H1 (cell line): ENCODE results near the gene MED28. TPM values are rescaled to one million over a fixed set of nuclear protein-coding genes. Genes with fewer than 3 reads are reported as not detected.

Source experiments
- CTCF ChIA-PET: fragments of 300-600 bp; sonication (Branson Sonifier 250); formaldehyde crosslinking; loops from one replicate; lab custom pipeline; 2021; ENCODE audit not compliant: partially characterized antibody; lab: Charles Lee
- POLR2A ChIA-PET: fragments of 300-600 bp; sonication (Branson Sonifier 250); formaldehyde crosslinking; loops from one replicate; lab custom pipeline; 2021; ENCODE audit warnings: inconsistent platforms; ENCODE audit not compliant: partially characterized antibody; lab: Charles Lee
- DNase-seq, 2 experiments: peaks; one replicate each; pipeline versions ENCODE4 v3.0.0 to v3.0.0-alpha.2; 2010 to 2022; ENCODE audit warnings: low spot score in 2 of 2, low read depth in 1 of 2, mixed read lengths in 1 of 2
- FAIRE-seq: peaks from 2 replicates; lab custom pipeline; 2011; peaks lifted over from hg19 to GRCh38; lab: Jason Lieb, UNC
- H2AFZ ChIP-seq: 2 replicates; pipeline ENCODE4 v1.8.1; 2012; ENCODE audit warnings: low read length, inconsistent platforms
- H2AK5ac ChIP-seq: 2 replicates; pipeline ENCODE4 v1.6.1; 2013; ENCODE audit warnings: low read depth, low read length
- H2BK120ac ChIP-seq: replicated peaks from 2 replicates; pipeline ENCODE3; 2013; ENCODE audit warnings: low read depth, low read length, inconsistent platforms
- H2BK12ac ChIP-seq: 2 replicates; pipeline ENCODE4 v1.6.1; 2013; ENCODE audit warnings: low read depth, low read length
- H2BK15ac ChIP-seq: 2 replicates; pipeline ENCODE4 v1.6.1; 2013; ENCODE audit warnings: low read length
- H2BK20ac ChIP-seq: 2 replicates; pipeline ENCODE4 v1.6.1; 2013; ENCODE audit warnings: low read length
- H2BK5ac ChIP-seq: 2 replicates; pipeline ENCODE4 v1.6.1; 2013; ENCODE audit warnings: low read depth, low read length
- H3K14ac ChIP-seq: 2 replicates; pipeline ENCODE4 v1.6.1; 2013; ENCODE audit warnings: inconsistent platforms; ENCODE audit not compliant: insufficient read length
- H3K18ac ChIP-seq: 2 replicates; pipeline ENCODE4 v1.6.1; 2013; ENCODE audit warnings: low read length; ENCODE audit errors: extremely low read depth
- H3K23ac ChIP-seq: 2 replicates; pipeline ENCODE4 v1.6.1; 2013; ENCODE audit warnings: inconsistent platforms; ENCODE audit not compliant: insufficient read length
- H3K23me2 ChIP-seq: 2 replicates; pipeline ENCODE4 v1.6.1; 2013; ENCODE audit warnings: low read depth, low read length
- H3K27ac ChIP-seq: 2 replicates; pipeline ENCODE4 v1.6.1; 2011; ENCODE audit warnings: low read depth, low read length, inconsistent platforms
- H3K27me3 ChIP-seq, 4 experiments: replicated peaks in 1 of 4; 1 replicate in 1 of 4; 2 replicates in 3 of 4; pipeline versions ENCODE4 v1.6.1 to v1.8.1; 2011 to 2013; ENCODE audit warnings: low read length in 3 of 4, mild to moderate bottlenecking in 3 of 4, inconsistent platforms in 2 of 4, mixed read lengths in 2 of 4, moderate library complexity in 1 of 4; ENCODE audit not compliant: control insufficient read depth in 3 of 4, insufficient read depth in 3 of 4; ENCODE audit errors: extremely low read depth in 1 of 4
- H3K36me3 ChIP-seq, 4 experiments: 2 replicates each; pipeline versions ENCODE4 v1.6.1 to v1.8.1; 2011 to 2013; ENCODE audit warnings: mild to moderate bottlenecking in 4 of 4, low read length in 3 of 4, moderate library complexity in 2 of 4, control low read depth in 1 of 4, inconsistent platforms in 1 of 4; ENCODE audit not compliant: insufficient read depth in 4 of 4, control insufficient read depth in 2 of 4
- H3K4ac ChIP-seq: replicated peaks from 2 replicates; pipeline ENCODE3; 2013; ENCODE audit warnings: low read length, low read depth, mixed read lengths, inconsistent platforms; ENCODE audit not compliant: insufficient read length
- H3K4me1 ChIP-seq, 4 experiments: replicated peaks in 1 of 4; 1 replicate in 1 of 4; 2 replicates in 3 of 4; pipeline versions ENCODE4 v1.6.1 to v1.8.1; 2011 to 2013; ENCODE audit warnings: low read length in 3 of 4, inconsistent platforms in 2 of 4, mixed read lengths in 1 of 4; ENCODE audit not compliant: insufficient read depth in 4 of 4, control insufficient read depth in 3 of 4
- H3K4me2 ChIP-seq, 2 experiments: 2 replicates each; pipeline versions ENCODE4 v1.6.1 to v1.8.1; 2011 to 2013; ENCODE audit warnings: low read depth in 2 of 2, low read length in 2 of 2, control low read depth in 1 of 2, inconsistent platforms in 1 of 2, mild to moderate bottlenecking in 1 of 2; ENCODE audit not compliant: insufficient read depth in 1 of 2
- H3K4me3 ChIP-seq, 4 experiments: fragments of 200-600, 300-600 bp in 1 of 4; sonication (generic), shearing (Covaris generic), sonication (Bioruptor Twin) in 1 of 4; 2 replicates each; pipeline versions ENCODE4 v1.5.1 to v1.8.1; 2011 to 2016; ENCODE audit warnings: low read length in 4 of 4, low read depth in 3 of 4, control low read depth in 2 of 4, inconsistent platforms in 2 of 4, mild to moderate bottlenecking in 2 of 4, mixed read lengths in 1 of 4, moderate library complexity in 1 of 4; ENCODE audit not compliant: insufficient read depth in 2 of 4; ENCODE audit errors: extremely low read depth in 1 of 4
- H3K56ac ChIP-seq: replicated peaks from 2 replicates; pipeline ENCODE3; 2013; ENCODE audit warnings: low read depth, mild to moderate bottlenecking, mixed read lengths, low read length, inconsistent platforms; ENCODE audit not compliant: insufficient read length
- H3K79me1 ChIP-seq: 2 replicates; pipeline ENCODE4 v1.6.1; 2013; ENCODE audit warnings: low read depth, low read length, control low read depth
- H3K79me2 ChIP-seq, 2 experiments: 2 replicates each; pipeline versions ENCODE4 v1.6.1 to v1.8.1; 2012 to 2013; ENCODE audit warnings: low read length in 2 of 2, mild to moderate bottlenecking in 2 of 2, inconsistent platforms in 1 of 2; ENCODE audit not compliant: insufficient read depth in 2 of 2, control insufficient read depth in 1 of 2
- H3K9ac ChIP-seq, 4 experiments: replicated peaks in 1 of 4; 1 replicate in 1 of 4; 2 replicates in 3 of 4; pipeline versions ENCODE4 v1.6.1 to v1.8.1; 2011 to 2013; ENCODE audit warnings: low read depth in 3 of 4, low read length in 3 of 4, control low read depth in 2 of 4, mild to moderate bottlenecking in 2 of 4, moderate library complexity in 2 of 4, inconsistent platforms in 1 of 4; ENCODE audit errors: extremely low read depth in 1 of 4
- H3K9me3 ChIP-seq, 2 experiments: 2 replicates each; pipeline versions ENCODE4 v1.6.1 to v1.8.1; 2012 to 2013; ENCODE audit warnings: mild to moderate bottlenecking in 2 of 2, moderate library complexity in 2 of 2, control low read depth in 1 of 2, inconsistent platforms in 1 of 2, low read depth in 1 of 2, low read length in 1 of 2, mixed read lengths in 1 of 2; ENCODE audit not compliant: insufficient read depth in 2 of 2
- H4K20me1 ChIP-seq, 2 experiments: replicated peaks in 1 of 2; 2 replicates each; pipeline versions ENCODE3 to v1.8.1; 2011 to 2013; ENCODE audit warnings: inconsistent platforms in 2 of 2, low read length in 2 of 2, mild to moderate bottlenecking in 1 of 2; ENCODE audit not compliant: insufficient read depth in 2 of 2, control insufficient read depth in 1 of 2
- H4K5ac ChIP-seq: 2 replicates; pipeline ENCODE4 v1.6.1; 2013; ENCODE audit warnings: low read length, low read depth, mixed read lengths, inconsistent platforms; ENCODE audit not compliant: insufficient read length
- H4K8ac ChIP-seq: 2 replicates; pipeline ENCODE4 v1.8.0; 2013; ENCODE audit warnings: mild to moderate bottlenecking, moderate library complexity, low read length, inconsistent platforms; ENCODE audit not compliant: insufficient read depth; ENCODE audit errors: extremely low read depth
- H4K91ac ChIP-seq: replicated peaks from 2 replicates; pipeline ENCODE3; 2013; ENCODE audit warnings: low read length, mixed read lengths, inconsistent platforms; ENCODE audit not compliant: insufficient read length
- JUND ChIP-seq: IDR thresholded peaks from 2 replicates; pipeline ENCODE4 v1.6.1; 2011; ENCODE audit warnings: mild to moderate bottlenecking, improper control_type of control experiment, low read length
- MAFK ChIP-seq: IDR thresholded peaks from 2 replicates; pipeline ENCODE4 v1.6.1; 2012; ENCODE audit warnings: low read depth, mild to moderate bottlenecking, improper control_type of control experiment, low read length
- POLR2AphosphoS5 ChIP-seq: IDR thresholded peaks from 2 replicates; pipeline ENCODE4 v1.6.1; 2011; ENCODE audit warnings: low read depth, low read length
- RAD21 ChIP-seq, 2 experiments: IDR thresholded peaks in 1 of 2; conservative IDR thresholded peaks in 1 of 2; 2 replicates each; pipeline ENCODE4 v1.6.1; 2011; ENCODE audit warnings: low read depth in 2 of 2, low read length in 2 of 2, improper control_type of control experiment in 1 of 2, inconsistent platforms in 1 of 2, mild to moderate bottlenecking in 1 of 2, moderate library complexity in 1 of 2
- SIRT6 ChIP-seq: IDR thresholded peaks from one replicate; pipeline ENCODE4 v1.7.1; 2012; ENCODE audit warnings: low read length, inconsistent platforms
- SIX5 ChIP-seq: IDR thresholded peaks from 2 replicates; pipeline ENCODE4 v1.6.1; 2011; ENCODE audit warnings: mild to moderate bottlenecking, low read depth, low read length
- TCF12 ChIP-seq: IDR thresholded peaks from 2 replicates; pipeline ENCODE4 v1.6.1; 2011; ENCODE audit warnings: low read depth, mild to moderate bottlenecking, low read length
- WGBS, 2 experiments: shearing (Covaris generic) in 1 of 2; methylation state at CpG; one replicate each; pipeline versions ENCODE4 v1.1.6 to v1.1.7; 2013 to 2015; ENCODE audit warnings: low lambda C conversion rate in 2 of 2, mixed read lengths in 2 of 2, inconsistent platforms in 1 of 2, low coverage in 1 of 2, missing lambda C conversion rate in 1 of 2; ENCODE audit not compliant: insufficient replicate concordance in 2 of 2, insufficient coverage in 1 of 2, insufficient read length in 1 of 2; ENCODE audit errors: extremely low coverage in 1 of 2, missing lambda C conversion rate in 1 of 2; 5-methylcytosine and 5-hydroxymethylcytosine counted together
- polyA plus RNA-seq, 7 experiments: library from polyadenylated mRNA; depleted of rRNA in 3 of 7; stranded (reverse) in 5 of 7; unstranded in 2 of 7; fragments of >200 nt in 5 of 7; fragments of 200-250 nt in 2 of 7; gene quantifications; 1 replicate in 5 of 7; 2 replicates in 1 of 7; 4 replicates in 1 of 7; pipeline versions ENCODE4 v1.2.1 to v1.2.3, GENCODE V29; 2011 to 2013; ENCODE audit warnings: missing spikeins in 2 of 7, mixed read lengths in 2 of 7
- total RNA-seq: library from RNA; stranded (reverse); fragmentation: NEBNext Ultra II Directional; extraction: Animal tissue kit (Norgen Biotek cat#: 25700); gene quantifications from 2 replicates; pipeline ENCODE4 v1.2.1, GENCODE V29; 2021

MED28 gene
- total and polyA plus RNA-seq, 2 of the 8 experiments (the other 6 are each of a cell fraction or from before 2014, with no cell fraction given): 24.0 to 87.1 TPM

DNA sequence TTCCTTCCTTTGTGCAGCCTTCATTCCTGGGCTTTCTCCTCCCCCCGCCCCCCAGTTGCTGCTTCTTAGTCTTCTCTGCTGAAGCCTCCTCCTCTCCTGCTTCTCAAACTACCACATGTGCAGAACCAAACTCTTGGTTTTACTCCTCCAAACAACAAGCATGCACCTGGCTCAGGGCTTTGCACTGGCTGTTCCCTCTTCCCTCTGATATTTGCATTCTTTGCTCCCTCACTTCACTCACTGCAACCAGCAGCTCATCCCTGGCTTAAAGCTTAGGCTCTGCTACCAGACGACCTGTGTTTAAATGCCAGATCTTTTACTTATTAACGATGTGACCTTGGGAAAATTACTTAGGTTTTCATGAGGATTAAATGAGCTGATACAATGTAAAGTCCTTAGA lies 51.4 kb downstream of the MED28 start:
- no peak overlapping the region for H2BK15ac ChIP-seq
- no peak overlapping the region for H3K14ac ChIP-seq
- no peaks in the 10 kb centered on the region for H3K79me1 ChIP-seq
- WGBS, 2 experiments: 67% methylated on average over 3 of the region's 3 CpGs; no CpG with 5 or more reads in 1 of the 2 experiments
- CTCF ChIA-PET: interaction anchor here (0.7 kb wide), 1 partner anchor 8 kb away, joined by 4 read pairs; no protein-coding TSS in a partner anchor
- no peak overlapping the region for H3K4me3 ChIP-seq
- H2AK5ac ChIP-seq: no peak overlapping the region
- no peak overlapping the region for H4K5ac ChIP-seq
- no peak for TF ChIP-seq MAFK
- TF ChIP-seq POLR2AphosphoS5: no peak
- TF ChIP-seq JUND: no peak
- no peak for TF ChIP-seq TCF12
- no peak for TF ChIP-seq SIX5
- no peak for TF ChIP-seq RAD21 (IDR thresholded peaks at IDR 0.05 in 1 of 2, conservative IDR thresholded peaks at IDR 0.05 in 1 of 2; ENCODE audit: low read depth in 2 of 2, low read length in 2 of 2)
- TF ChIP-seq SIRT6: no peak
- H2BK5ac ChIP-seq: no peak overlapping the region
- H3K79me2 ChIP-seq: no peaks in the 10 kb centered on the region
- H4K91ac ChIP-seq: no peak overlapping the region
- no peaks in the 10 kb centered on the region for H4K20me1 ChIP-seq
- no peaks in the 10 kb centered on the region for H3K27me3 ChIP-seq
- no peaks in the 10 kb centered on the region for H3K4me1 ChIP-seq
- no peak overlapping the region for H3K4me2 ChIP-seq
- no peaks in the 10 kb centered on the region for H3K23me2 ChIP-seq
- no peak overlapping the region for H2BK120ac ChIP-seq
- no peak overlapping the region for H3K27ac ChIP-seq
- no peak overlapping the region for H3K56ac ChIP-seq
- no peak overlapping the region for H3K9ac ChIP-seq
- H3K18ac ChIP-seq: no peak overlapping the region
- H4K8ac ChIP-seq: no peak overlapping the region
- H3K23ac ChIP-seq: no peak overlapping the region
- H2BK20ac ChIP-seq: no peak overlapping the region
- no peak overlapping the region for H3K4ac ChIP-seq
- H3K9me3 ChIP-seq: 0 out of 4 replicates have a peak, but pooled peaks cover 0 to 2% of the 10 kb centered on the region in 2 experiments
- H3K36me3 ChIP-seq: no peaks in the 10 kb centered on the region
- POLR2A ChIA-PET: no interaction called here
- no peak overlapping the region for H2BK12ac ChIP-seq
- DNase-seq: no peak
- no peak for FAIRE-seq
- no peak overlapping the region for H2AFZ ChIP-seq
